ENCODE data around the gene ZNF407. TPM values are rescaled to one million over a fixed set of nuclear protein-coding genes. Genes with fewer than 3 reads are reported as not detected.
A peak's percentile ranks its signal among the peaks of the same experiment; 100 is the strongest.

ZNF407 gene
- total RNA-seq, 1 experiment from 2014 or later: 7.6 TPM

- no peak for TF ChIP-seq SIN3A (IDR thresholded peaks at IDR 0.05; ENCODE audit: low read depth)
- 0 out of 2 replicates have a peak, but pooled peaks have one; percentile 51 for TF ChIP-seq CBX3 (IDR thresholded peaks at IDR 0.05; ENCODE audit: low read depth)
- TF ChIP-seq POLR2AphosphoS5 (IDR thresholded peaks at IDR 0.05; ENCODE audit: low read depth, low read length): no peak
- TF ChIP-seq YY1 (IDR thresholded peaks at IDR 0.05; ENCODE audit: extremely low read depth, insufficient replicate concordance, low read depth, low read length): peak; percentile 7
- TF ChIP-seq CTCF (IDR thresholded peaks at IDR 0.05 in 2 of 3, conservative IDR thresholded peaks at IDR 0.05 in 1 of 3; ENCODE audit: borderline replicate concordance in 1 of 3, insufficient read depth in 1 of 3, low read depth in 2 of 3, low read length in 2 of 3): peak; percentile 56 to 98 (median 96); a peak in 5 of 6 replicates
- TF ChIP-seq RAD21 (IDR thresholded peaks at IDR 0.05; ENCODE audit: low read depth): peak; percentile 56
- Histone ChIP-seq H4K20me1 (ENCODE audit: insufficient read depth) (no peaks in the 10 kb centered on the region), H3K9ac (ENCODE audit: low read length) (no peak overlapping the region), H3K4me1 (ENCODE audit: control insufficient read depth in 1 of 2, insufficient read depth in 2 of 2, low read length in 2 of 2) (peaks cover 0 to 6% of the 10 kb centered on the region in 2 experiments; a peak in 1 of 4 replicates), H3K9me3 (ENCODE audit: control insufficient read depth in 1 of 2, insufficient read depth in 1 of 2, low read depth in 1 of 2, low read length in 2 of 2) (no peaks in the 10 kb centered on the region), H3K36me3 (ENCODE audit: control insufficient read depth in 1 of 2, insufficient read depth in 2 of 2, low read length in 2 of 2) (no peaks in the 10 kb centered on the region), H2AFZ (ENCODE audit: low read depth, low read length, poor library complexity, severe bottlenecking) (no peak overlapping the region), H3K9me2 (ENCODE audit: insufficient read depth) (no peaks in the 10 kb centered on the region), H3K4me3 (replicated peaks in 1 of 2; ENCODE audit: low read depth in 1 of 2, low read length in 2 of 2) (no peak overlapping the region), H3K4me2 (ENCODE audit: low read length) (peak overlapping the region; percentile 11; the same call in 1 of the 2 replicates), H3K27ac (ENCODE audit: low read depth, low read length) (no peak overlapping the region), H3K27me3 (ENCODE audit: insufficient read depth, low read length) (no peaks in the 10 kb centered on the region), H3K79me2 (ENCODE audit: insufficient read depth, low read length) (no peaks in the 10 kb centered on the region)
- ChIA-PET RAD21 (ENCODE audit: low non-redundant PET in 1 of 2, low total read pairs in 2 of 2, uncharacterized antibody in 2 of 2, unreplicated experiment in 2 of 2) (interaction anchor here in 1 of 2 experiments (0.6 kb wide), 1 partner anchor 276 kb away, joined by 5 read pairs; no protein-coding TSS in a partner anchor), CTCF (interaction anchor here (1.0 to 1.7 kb wide), 10 partner anchors 9 to 211 kb away, joined by 3 to 17 read pairs (median 3); no protein-coding TSS in a partner anchor), POLR2A (no interaction called here)
- ATAC-seq: peak; percentile 100
- no peak for DNase-seq (ENCODE audit: low read depth, low spot score)
- no TSS peak for BruUV-seq (replicated peaks)
- intact Hi-C loops (cut with micrococcal nuclease): loop anchor here (5.0 kb wide), 1 partner anchor 162 kb away; no protein-coding TSS in a partner anchor
These were observed 221.9 kb downstream of the ZNF407 start for GRCh38 chr18:74819433-74820059.
